HPDE6-E6E7 (cell line): Measurements from ENCODE around the gene B3GNT3.
A peak's percentile ranks its signal among the peaks of the same experiment; 100 is the strongest.

Source experiments
- DNase-seq: peaks from one replicate; pipeline ENCODE4 v3.0.0; 2011; ENCODE audit warnings: missing footprints; ENCODE audit errors: extremely low spot score

Gene B3GNT3

DNA sequence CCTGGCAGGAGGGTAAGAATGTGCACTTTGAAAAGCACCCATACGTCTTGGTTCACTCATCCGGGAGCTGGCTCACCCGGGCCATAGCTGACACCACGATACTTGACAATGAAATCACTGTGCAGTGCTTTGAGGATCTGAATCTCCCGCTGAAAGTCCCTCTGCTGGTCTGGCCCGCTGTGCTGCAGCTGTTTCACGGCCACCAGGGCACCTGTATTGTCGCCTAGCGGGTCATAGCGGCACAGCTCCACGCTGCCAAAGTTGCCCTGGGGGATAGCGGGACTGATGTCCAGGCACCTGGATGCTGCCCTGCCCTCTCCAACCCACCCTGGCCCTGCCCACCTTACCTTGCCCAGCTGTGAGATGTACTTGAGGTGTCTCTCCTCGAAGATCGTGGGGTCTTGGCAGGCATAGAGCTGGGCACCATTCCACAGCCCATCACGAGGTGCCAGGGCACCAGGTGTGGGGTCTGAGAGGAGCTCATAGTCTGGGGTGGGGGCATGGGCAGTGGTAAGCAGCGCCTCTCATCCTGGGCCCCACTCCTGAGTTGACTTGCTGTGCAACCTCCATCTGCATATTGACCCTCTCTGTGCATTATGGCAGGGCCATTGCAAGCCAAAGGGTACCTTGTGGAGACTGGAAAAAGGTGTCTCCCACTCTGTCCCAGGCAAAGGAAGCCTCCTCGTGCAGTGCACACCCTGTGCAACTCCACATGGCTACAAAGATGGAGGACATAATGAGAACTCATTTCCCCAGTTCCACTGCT lies 37.7 kb downstream of the B3GNT3 start:
- no peak for DNase-seq

- DNase-seq, result no peak
Observed at GRCh38 chr19:17834350-17835181, 39.6 kb downstream of the B3GNT3 start.

DNA sequence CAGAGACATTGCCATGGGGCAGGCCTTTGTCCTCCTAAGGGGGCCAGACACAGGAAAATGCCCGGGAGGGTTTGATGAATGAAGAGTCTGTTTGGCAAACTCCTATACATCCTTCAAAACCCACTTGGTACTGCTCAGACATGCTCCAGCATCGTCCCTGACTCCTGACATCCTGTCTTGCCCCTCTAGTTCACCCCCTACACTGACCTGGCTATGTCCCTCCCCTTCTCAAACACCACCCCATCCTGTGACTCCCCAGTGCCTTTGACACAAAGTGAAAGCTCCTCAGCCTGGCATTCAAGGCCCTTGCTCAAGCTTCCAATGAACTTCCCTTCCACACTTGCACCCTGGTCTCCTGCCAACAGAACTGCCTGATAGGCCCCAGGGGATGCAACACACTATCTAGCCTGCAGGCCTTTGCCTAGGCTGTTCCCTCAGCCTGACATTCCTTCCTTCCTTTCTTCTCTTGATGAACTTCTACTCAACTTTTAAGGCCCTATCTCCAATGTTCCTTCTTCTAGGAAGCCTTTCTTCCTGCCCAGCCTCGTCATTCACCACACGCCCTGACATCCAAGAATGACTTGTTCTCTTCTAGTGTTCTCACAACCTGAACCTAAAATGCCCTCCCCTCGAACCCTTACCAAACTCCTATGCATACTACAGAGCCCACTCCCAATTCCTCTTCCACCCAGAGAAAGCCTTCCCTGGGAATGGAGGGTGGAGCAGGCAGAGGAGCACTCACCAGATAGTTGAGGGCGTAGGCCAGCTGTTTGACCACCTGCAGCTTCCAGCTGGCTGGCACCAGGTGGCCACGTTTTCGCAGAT lies 40.5 kb downstream of the B3GNT3 start:
- DNase-seq, result no peak

DNA sequence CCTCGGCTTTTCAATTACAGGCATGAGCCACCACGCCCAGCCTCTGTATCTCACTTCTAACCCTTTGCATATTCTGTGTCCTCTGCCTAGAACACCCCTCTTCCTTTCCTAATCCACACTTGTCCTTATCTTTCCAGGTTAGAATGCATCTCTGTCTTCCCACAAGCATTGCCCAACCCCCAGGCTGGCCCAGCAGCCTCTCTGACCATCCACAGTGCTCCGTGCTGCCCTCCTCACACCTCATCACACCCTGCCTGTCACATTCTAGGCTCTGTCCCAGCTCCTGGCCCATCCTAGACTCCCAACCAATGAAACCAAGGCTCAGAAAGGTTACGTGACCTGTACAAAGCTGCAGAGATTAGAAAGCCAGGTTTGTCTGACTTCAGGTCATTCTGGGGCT lies 41.6 kb downstream of the B3GNT3 start:
- DNase-seq, result no peak

- no peak for DNase-seq
Observed at GRCh38 chr19:17837972-17838371, 43.0 kb downstream of the B3GNT3 start.

GRCh38 chr19:17840019-17840418 lies 45.1 kb downstream of the B3GNT3 start:
- DNase-seq, result no peak

- DNase-seq, result peak; percentile 49
Observed at GRCh38 chr19:17841371-17841809, 46.5 kb downstream of the B3GNT3 start.

- peak; percentile 91 for DNase-seq
Observed at GRCh38 chr19:17841810-17842662, 47.1 kb downstream of the B3GNT3 start.

DNA sequence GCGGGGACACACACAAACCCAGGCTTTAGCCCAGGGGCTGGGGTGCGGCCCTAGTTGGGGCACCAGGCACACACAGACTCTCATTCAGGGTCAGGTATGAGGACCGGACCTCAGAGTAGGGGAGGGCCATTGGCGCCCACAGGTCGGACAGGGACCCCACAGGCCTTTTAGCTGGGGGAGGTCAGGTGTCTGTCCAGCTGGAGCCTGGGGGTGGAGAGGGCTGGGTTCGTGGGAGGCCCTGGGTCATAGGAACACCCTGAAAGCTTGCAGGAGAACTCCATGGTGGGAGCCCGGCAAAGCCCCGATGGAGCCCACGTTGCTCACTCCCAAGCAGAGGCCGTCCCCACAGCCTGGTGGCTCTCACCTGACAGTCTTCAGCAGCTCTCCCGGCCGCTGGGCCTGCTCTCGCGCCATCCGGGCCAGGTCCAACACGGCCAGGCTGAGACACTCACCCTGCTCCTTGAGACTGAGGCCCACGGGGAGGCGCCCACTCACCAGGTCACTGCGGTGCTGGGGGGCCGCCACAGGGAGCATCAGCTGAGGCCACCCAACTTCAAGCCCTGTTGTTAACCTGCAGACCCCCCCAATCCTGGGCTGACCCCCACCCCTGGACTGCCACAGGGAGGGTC lies 47.8 kb downstream of the B3GNT3 start:
- no peak for DNase-seq

- DNase-seq, result no peak
Observed at GRCh38 chr19:17843292-17843827, 48.4 kb downstream of the B3GNT3 start.

DNA sequence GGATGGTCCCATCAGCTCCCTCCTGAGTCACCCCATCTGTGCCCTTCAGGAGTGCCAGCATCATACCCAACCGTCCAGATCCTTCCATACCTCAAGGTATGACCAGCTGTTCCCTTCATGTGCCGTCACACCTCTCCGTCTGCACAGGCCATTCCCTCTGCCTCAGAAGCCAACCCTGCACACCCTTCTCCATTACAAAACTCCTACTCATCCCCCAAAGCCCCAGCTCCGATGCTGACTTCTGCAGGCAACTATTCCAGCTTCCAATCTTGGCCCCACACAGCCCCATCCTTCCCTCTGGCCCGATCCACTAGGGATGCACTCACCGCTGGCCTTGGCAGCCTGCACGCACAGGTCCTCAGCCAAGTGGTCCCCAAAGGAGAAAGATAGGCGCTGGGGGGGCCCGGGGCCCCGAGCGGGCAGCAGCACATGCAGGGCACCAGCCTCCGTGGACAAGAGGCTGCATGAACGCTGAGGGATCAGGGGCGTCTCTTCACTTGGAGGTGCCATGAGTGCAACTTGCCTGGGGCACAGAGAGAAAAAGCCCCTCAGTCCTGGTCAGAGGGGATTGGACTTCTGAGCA lies 49.1 kb downstream of the B3GNT3 start:
- no peak for DNase-seq

DNA sequence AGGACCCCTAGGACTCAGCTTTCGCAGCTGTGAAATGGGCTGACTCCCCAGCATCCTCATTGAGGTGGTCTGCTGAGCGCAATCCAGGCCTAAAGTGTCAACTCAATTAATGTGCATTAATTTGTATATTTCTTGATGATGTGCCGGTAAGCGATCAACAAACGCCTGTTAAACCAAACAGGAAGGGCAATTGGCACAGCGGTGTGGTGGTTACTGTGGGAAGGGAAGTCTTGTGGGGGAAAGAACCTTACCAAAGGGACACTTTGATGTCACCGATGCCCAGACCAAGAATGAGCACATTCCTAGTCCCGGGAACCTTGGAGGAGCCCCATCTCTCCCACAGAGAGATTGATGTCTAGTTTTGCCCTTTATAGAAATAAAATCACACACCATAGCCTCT lies 51.2 kb downstream of the B3GNT3 start:
- DNase-seq, result no peak

DNA sequence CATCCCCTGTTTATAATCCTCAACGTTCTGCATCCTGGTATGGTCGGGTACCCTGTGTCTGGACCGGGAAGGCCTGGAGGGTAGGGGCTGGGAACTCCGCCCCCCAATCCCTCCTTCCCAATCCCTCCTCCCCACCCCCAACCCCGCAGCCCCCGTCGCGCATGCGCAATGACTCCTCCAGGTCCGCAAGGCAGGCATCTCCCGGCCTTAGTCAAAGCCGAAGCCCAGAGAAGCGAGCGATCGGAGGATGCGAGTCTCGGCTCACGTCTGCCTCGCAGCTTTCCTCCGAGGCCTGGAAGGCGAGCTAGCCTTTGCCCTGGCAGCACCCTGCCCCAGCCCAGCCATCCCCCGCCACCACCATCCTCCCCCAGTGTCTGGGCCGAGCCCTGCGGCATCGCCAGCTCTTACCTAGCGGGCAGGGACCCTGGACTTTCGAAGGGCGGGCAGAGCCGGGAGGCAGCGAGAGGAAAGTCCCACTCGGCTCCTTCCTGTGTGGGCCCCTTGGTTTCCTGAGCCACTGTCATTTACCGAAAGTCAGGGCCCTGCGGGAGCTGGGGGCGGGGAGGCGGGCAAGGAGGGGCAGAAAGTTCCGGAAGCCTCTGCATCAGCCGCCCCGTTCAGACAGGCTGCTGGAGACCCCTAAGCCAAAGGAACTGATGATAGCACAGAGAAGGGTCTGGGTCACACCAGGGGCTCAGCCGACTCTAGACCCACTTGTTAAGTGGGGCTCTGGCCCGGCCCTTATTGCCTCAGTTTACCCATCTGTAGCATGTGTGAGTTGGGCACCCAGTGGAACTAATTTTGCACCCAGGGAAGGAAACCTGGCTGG lies 52.8 kb downstream of the B3GNT3 start, which contains the start of gene JAK3:
TSS of gene JAK3 (minus strand) at position 445 of the 829 bp plus-strand sequence. CDS start 3,565 bp downstream, outside the sequence.
- DNase-seq, result peak; percentile 45

DNA sequence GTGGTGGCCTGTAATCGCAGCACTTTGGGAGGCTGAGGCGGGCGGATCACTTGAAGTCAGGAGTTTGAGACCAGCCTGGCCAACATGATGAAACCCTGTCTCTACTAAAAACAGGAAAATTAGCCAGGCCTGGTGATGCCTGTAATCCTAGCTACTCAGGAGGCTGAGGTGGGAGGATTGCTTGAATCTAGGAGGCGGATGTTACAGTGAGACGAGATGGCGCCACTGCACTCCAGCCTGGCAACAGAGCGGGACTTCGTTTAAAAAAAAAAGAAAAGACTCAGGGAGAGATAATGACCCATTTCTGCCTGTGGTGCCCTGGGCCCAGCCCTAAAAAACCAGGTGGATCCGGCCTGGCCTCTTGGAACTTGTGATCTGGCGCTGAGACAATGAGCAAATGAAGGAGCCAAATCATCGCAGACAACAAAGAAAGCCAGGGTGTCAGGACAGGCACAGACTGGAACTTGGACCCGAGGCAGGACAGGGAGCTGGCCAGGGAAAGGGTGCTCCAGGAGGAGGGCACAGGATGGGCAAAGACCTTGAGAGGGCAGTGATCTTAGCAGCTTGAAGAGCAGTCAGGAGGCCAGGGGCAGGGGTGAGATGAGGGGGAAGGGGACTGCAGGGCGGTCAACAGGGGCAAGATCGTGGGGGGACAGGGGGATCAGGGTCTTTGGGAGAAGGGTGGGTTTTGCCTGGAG lies 53.8 kb downstream of the B3GNT3 start:
- no peak for DNase-seq

DNA sequence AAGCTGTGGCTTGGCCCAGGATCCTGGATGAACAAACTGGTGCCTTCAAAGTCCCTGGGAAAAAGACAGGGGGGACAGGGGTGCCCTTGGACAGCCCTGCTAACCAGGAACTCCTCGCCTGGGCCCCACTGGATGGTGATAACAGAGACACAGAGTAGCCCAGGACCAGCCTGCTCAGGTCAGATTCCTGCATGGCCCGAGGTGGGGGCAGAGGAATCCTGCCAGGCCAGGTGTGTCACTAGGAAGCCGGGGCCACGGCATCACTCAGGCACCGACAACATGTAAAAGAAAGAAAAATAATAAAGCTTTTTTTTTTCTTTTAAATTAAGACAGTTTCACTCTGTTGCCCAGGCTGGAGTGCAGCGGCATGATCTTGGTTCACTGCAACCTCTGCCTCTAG lies 59.1 kb downstream of the B3GNT3 start:
- DNase-seq, result no peak

- DNase-seq, result peak; percentile 80
Observed at GRCh38 chr19:17855280-17856152, 60.6 kb downstream of the B3GNT3 start.
